NCI-H345 (cell line): Measurements from ENCODE around the gene GTF2E1.

Experiments used
- DNase-seq: peaks from one replicate; lab custom pipeline; 2025; lab: John Stamatoyannopoulos, UW

GTF2E1 gene

GRCh38 chr3:120800625-120801024 is 58.1 kb downstream of the GTF2E1 start:
- DNase-seq = no peak

GRCh38 chr3:120801484-120801883 is 58.9 kb downstream of the GTF2E1 start:
- DNase-seq = no peak

- DNase-seq = no peak
Measured at GRCh38 chr3:120802916-120803315, 60.4 kb downstream of the GTF2E1 start.

GRCh38 chr3:120816728-120817127 is 74.2 kb downstream of the GTF2E1 start:
- DNase-seq = no peak

- DNase-seq = no peak
Measured at GRCh38 chr3:120820748-120821147, 78.2 kb downstream of the GTF2E1 start.

- no peak for DNase-seq
Measured at GRCh38 chr3:120821426-120821825, 78.9 kb downstream of the GTF2E1 start.

- no peak for DNase-seq
Measured at GRCh38 chr3:120823156-120823555, 80.6 kb downstream of the GTF2E1 start.

GRCh38 chr3:120824613-120825012 is 82.1 kb downstream of the GTF2E1 start:
- DNase-seq = no peak

GRCh38 chr3:120828796-120829195 is 86.3 kb downstream of the GTF2E1 start:
- DNase-seq = no peak

GRCh38 chr3:120831066-120831465 is 88.5 kb downstream of the GTF2E1 start:
- no peak for DNase-seq
